Common myeloid progenitor, CD34-positive (primary cell): Measurements from ENCODE around the gene PROM2.
A peak's percentile ranks its signal among the peaks of the same experiment; 100 is the strongest.
"Not testable (repeated sequence)": the region's sequence is repeated elsewhere in the genome, so short reads cannot be mapped to it uniquely, and the experiment has no call there.

Experiments
- CTCF ChIA-PET: fragments of 350-600 bp; sonication (Branson Sonifier 250); formaldehyde crosslinking; loops from one replicate; lab custom pipeline; 2021; ENCODE audit warnings: antibody characterized with exemption; lab: Charles Lee
- POLR2A ChIA-PET: fragments of 350-600 bp; sonication (Branson Sonifier 250); formaldehyde crosslinking; loops from one replicate; lab custom pipeline; 2021; ENCODE audit warnings: antibody characterized with exemption; lab: Charles Lee
- DNase-seq, 3 donors: peaks; one replicate each; pipeline versions ENCODE4 v3.0.0 to v3.0.0-alpha.2; 2013
- H3K27ac ChIP-seq, 2 experiments: 1 replicate in 1 of 2; 2 replicates in 1 of 2; pipeline ENCODE4 v1.7.0; 2013; ENCODE audit warnings: inconsistent platforms in 2 of 2, low read length in 2 of 2, mild to moderate bottlenecking in 2 of 2, low read depth in 1 of 2, moderate library complexity in 1 of 2; ENCODE audit not compliant: severe bottlenecking in 2 of 2, insufficient read depth in 1 of 2, poor library complexity in 1 of 2
- H3K27me3 ChIP-seq, 5 experiments: replicated peaks in 2 of 5; 1 replicate in 3 of 5; 2 replicates in 2 of 5; pipeline versions ENCODE4 v1.6.1 to v1.7.0; 2013; ENCODE audit warnings: low read length in 4 of 5, mild to moderate bottlenecking in 2 of 5, moderate library complexity in 2 of 5, inconsistent platforms in 1 of 5; ENCODE audit not compliant: insufficient read depth in 5 of 5, control insufficient read depth in 4 of 5
- H3K36me3 ChIP-seq, 4 experiments: 1 replicate in 2 of 4; 2 replicates in 2 of 4; pipeline versions ENCODE4 v1.6.1 to v1.7.0; 2013; ENCODE audit warnings: low read length in 3 of 4, control low read depth in 1 of 4, mild to moderate bottlenecking in 1 of 4; ENCODE audit not compliant: control insufficient read depth in 4 of 4, insufficient read depth in 4 of 4
- H3K4me1 ChIP-seq, 4 experiments: 1 replicate in 3 of 4; 2 replicates in 1 of 4; pipeline versions ENCODE4 v1.6.1 to v1.7.1; 2013; ENCODE audit warnings: low read length in 3 of 4, mild to moderate bottlenecking in 3 of 4, control low read depth in 1 of 4, inconsistent platforms in 1 of 4, moderate library complexity in 1 of 4; ENCODE audit not compliant: control insufficient read depth in 4 of 4, insufficient read depth in 4 of 4; ENCODE audit errors: control extremely low read depth in 1 of 4
- H3K4me3 ChIP-seq, 7 experiments: 1 replicate in 4 of 7; 2 replicates in 3 of 7; pipeline versions ENCODE4 v1.5.1 to v1.7.0; 2013; ENCODE audit warnings: mild to moderate bottlenecking in 7 of 7, low read length in 6 of 7, moderate library complexity in 6 of 7, inconsistent platforms in 2 of 7, low read depth in 2 of 7, control low read depth in 1 of 7; ENCODE audit not compliant: insufficient read depth in 4 of 7, control insufficient read depth in 1 of 7; ENCODE audit errors: extremely low read depth in 1 of 7
- H3K9me3 ChIP-seq, 5 experiments: 1 replicate in 4 of 5; 2 replicates in 1 of 5; pipeline versions ENCODE4 v1.6.1 to v1.7.1; 2013; ENCODE audit warnings: low read length in 4 of 5, mild to moderate bottlenecking in 2 of 5, inconsistent platforms in 1 of 5, low read depth in 1 of 5, moderate library complexity in 1 of 5; ENCODE audit not compliant: control insufficient read depth in 4 of 5, insufficient read depth in 2 of 5; ENCODE audit errors: control extremely low read depth in 1 of 5
- WGBS: methylation state at CpG from one replicate; pipeline ENCODE4 v1.1.5; 2013; ENCODE audit not compliant: insufficient coverage; 5-methylcytosine and 5-hydroxymethylcytosine counted together

Gene PROM2

DNA sequence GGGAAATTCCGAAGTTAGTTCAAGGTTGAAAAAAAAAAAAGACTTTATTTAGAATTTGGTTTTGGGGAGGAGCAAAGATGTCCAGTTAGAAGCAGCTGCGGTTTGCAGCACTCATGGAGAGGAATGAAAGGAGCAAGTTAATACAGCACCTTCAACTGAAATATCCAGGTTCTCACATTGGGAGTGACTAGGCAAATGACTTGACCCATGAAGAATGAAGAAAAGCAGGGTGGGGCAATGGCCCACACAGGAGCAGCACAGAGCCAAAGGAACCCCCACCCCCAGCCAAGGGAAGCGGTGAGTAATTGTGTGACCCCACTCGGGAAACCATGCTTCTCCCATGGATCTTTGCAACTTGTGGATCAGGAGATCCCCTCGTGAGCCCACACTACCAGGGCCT is 34.2 kb upstream of the PROM2 start:
- Histone ChIP-seq H3K4me3 (no peak overlapping the region), H3K36me3 (no peaks in the 10 kb centered on the region), H3K9me3 (peaks cover 0 to 40% (median 15%) of the 10 kb centered on the region in 5 experiments), H3K4me1 (no peaks in the 10 kb centered on the region), H3K27me3 (no peaks in the 10 kb centered on the region), H3K27ac (no peak overlapping the region)
- ChIA-PET CTCF (interaction anchor here (1.5 kb wide), 1 partner anchor 17 kb away, joined by 5 read pairs; no protein-coding TSS in a partner anchor), POLR2A (no interaction called here)
- DNase-seq, result no peak
- WGBS, result 86% methylated on average over 1 of the region's 5 CpGs

GRCh38 chr2:95240556-95240955 is 33.7 kb upstream of the PROM2 start:
- no peaks in the 10 kb centered on the region for H3K27me3 ChIP-seq
- DNase-seq, result no peak
- CTCF ChIA-PET, result interaction anchor here (1.5 kb wide), 1 partner anchor 17 kb away, joined by 5 read pairs; no protein-coding TSS in a partner anchor
- 88% methylated on average over 5 of the region's 5 CpGs for WGBS
- H3K9me3 ChIP-seq, result peaks cover under 1 to 40% (median 15%) of the 10 kb centered on the region in 5 experiments
- H3K4me3 ChIP-seq, result no peak overlapping the region
- no peaks in the 10 kb centered on the region for H3K4me1 ChIP-seq
- H3K36me3 ChIP-seq, result no peaks in the 10 kb centered on the region
- POLR2A ChIA-PET, result no interaction called here
- no peak overlapping the region for H3K27ac ChIP-seq

DNA sequence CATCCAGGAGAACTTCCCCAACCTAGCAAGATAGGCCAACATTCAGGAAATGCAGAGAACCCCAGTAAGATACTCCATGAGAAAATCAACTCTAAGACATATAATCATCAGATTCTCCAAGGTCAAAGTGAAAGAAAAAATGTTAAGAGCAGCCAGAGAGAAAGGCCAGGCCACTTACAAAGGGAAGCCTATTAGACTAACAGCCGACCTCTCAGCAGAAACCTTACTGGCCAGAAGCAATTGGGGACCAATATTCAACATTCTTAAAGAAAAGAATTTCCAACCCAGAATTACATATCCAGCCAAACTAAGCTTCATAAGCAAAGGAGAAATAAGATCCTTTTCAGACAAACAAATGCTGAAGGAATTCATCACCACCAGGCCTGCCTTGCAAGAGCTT is 32.2 kb upstream of the PROM2 start:
- H3K9me3 ChIP-seq, result peaks cover 1 to 40% (median 15%) of the 10 kb centered on the region in 5 experiments
- 100% methylated on average over 1 of the region's 1 CpG for WGBS
- H3K4me3 ChIP-seq, H3K4me1 ChIP-seq, H3K27me3 ChIP-seq, H3K36me3 ChIP-seq, POLR2A ChIA-PET, DNase-seq, CTCF ChIA-PET, H3K27ac ChIP-seq: not testable (repeated sequence)

GRCh38 chr2:95258271-95258670 is 16.0 kb upstream of the PROM2 start:
- peaks cover 0 to 2% (median 0%) of the 10 kb centered on the region in 5 experiments for H3K27me3 ChIP-seq
- WGBS, result 100% methylated on average over 2 of the region's 2 CpGs
- H3K9me3 ChIP-seq, result peaks cover 0 to 11% (median 0%) of the 10 kb centered on the region in 5 experiments
- ChIA-PET POLR2A (no interaction called here), CTCF (no interaction called here)
- no peaks in the 10 kb centered on the region for H3K36me3 ChIP-seq
- no peak for DNase-seq
- peaks cover 0 to 6% (median 0%) of the 10 kb centered on the region in 4 experiments for H3K4me1 ChIP-seq
- no peak overlapping the region for H3K27ac ChIP-seq
- no peak overlapping the region for H3K4me3 ChIP-seq

GRCh38 chr2:95260028-95261023 is 13.9 kb upstream of the PROM2 start:
- 99% methylated on average over 8 of the region's 8 CpGs for WGBS
- H3K4me3 ChIP-seq, result no peak overlapping the region
- peaks cover 0 to 6% (median 0%) of the 10 kb centered on the region in 4 experiments for H3K4me1 ChIP-seq
- no peak for DNase-seq
- no peak overlapping the region for H3K27ac ChIP-seq
- peaks cover 0 to 11% (median 0%) of the 10 kb centered on the region in 5 experiments for H3K9me3 ChIP-seq
- no peaks in the 10 kb centered on the region for H3K36me3 ChIP-seq
- POLR2A ChIA-PET, result no interaction called here
- peaks cover 0 to 2% (median 0%) of the 10 kb centered on the region in 5 experiments for H3K27me3 ChIP-seq
- CTCF ChIA-PET, result no interaction called here

DNA sequence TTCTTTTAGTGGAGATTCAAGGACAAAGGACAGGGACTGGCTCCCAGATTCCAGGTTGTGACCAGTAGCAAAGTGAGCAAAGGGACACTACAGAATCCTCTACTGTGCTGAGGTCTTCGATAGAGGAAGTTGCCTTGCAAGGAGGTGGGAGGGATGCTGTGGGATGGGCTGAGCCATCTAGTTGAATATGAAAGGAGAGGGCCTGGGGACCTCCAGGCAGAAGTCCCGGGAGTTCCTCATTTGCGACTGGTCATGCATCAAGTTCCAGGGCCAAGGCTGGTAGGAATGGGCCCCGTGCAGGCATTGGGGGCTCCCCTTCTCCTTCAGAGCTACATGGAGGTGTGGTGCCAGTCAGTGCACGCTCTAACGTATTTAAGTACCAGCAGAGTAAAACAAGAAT is 12.6 kb upstream of the PROM2 start:
- Histone ChIP-seq H3K9me3 (peaks cover 0 to 11% (median 0%) of the 10 kb centered on the region in 5 experiments), H3K27me3 (peaks cover 0 to 2% (median 0%) of the 10 kb centered on the region in 5 experiments), H3K4me3 (no peak overlapping the region), H3K36me3 (no peaks in the 10 kb centered on the region), H3K4me1 (peaks cover 0 to 6% (median 0%) of the 10 kb centered on the region in 4 experiments), H3K27ac (no peak overlapping the region)
- WGBS, result 47% methylated on average over 3 of the region's 6 CpGs
- POLR2A ChIA-PET, result no interaction called here
- peak in 2 of 3 donors; percentile 14 to 19 for DNase-seq
- CTCF ChIA-PET, result no interaction called here
